Type B pancreatic cell (in vitro differentiated cells): ENCODE results near the gene TINAG. TPM values are rescaled to one million over a fixed set of nuclear protein-coding genes. Genes with fewer than 3 reads are reported as not detected.

Experiments used
- DNase-seq: peaks from one replicate; pipeline ENCODE4 v3.0.0; 2021; ENCODE audit warnings: mixed read lengths; ENCODE audit not compliant: unreplicated experiment; ENCODE audit errors: extremely low spot score
- H3K27ac Mint-ChIP-seq: 2 replicates; pipeline ENCODE4 v1.8.0; 2021; ENCODE audit warnings: mild to moderate bottlenecking, mixed read lengths
- H3K27me3 Mint-ChIP-seq: 2 replicates; pipeline ENCODE4 v1.8.0; 2021; ENCODE audit warnings: mixed read lengths
- H3K36me3 Mint-ChIP-seq: 2 replicates; pipeline ENCODE4 v1.8.0; 2021; ENCODE audit warnings: mixed read lengths
- H3K4me1 Mint-ChIP-seq: one replicate; pipeline ENCODE4 v1.8.0; 2021; ENCODE audit warnings: mixed read lengths; ENCODE audit not compliant: unreplicated experiment
- H3K4me3 Mint-ChIP-seq: 2 replicates; pipeline ENCODE4 v1.8.0; 2021; ENCODE audit warnings: mild to moderate bottlenecking, mixed read lengths
- H3K9me3 Mint-ChIP-seq: 2 replicates; pipeline ENCODE4 v1.8.0; 2021; ENCODE audit warnings: mixed read lengths
- total RNA-seq: library from RNA; stranded (reverse); gene quantifications from 2 replicates; pipeline ENCODE4 v1.2.1, GENCODE V29; 2021; ENCODE audit warnings: low replicate concordance
- TF ChIP-seq, protein P1 (sequence below): fragments of 200-600 bp; sonication (generic); conservative IDR thresholded peaks from 2 replicates; pipeline ENCODE4 v1.5.0; 2021; ENCODE audit warnings: antibody characterized with exemption, mild to moderate bottlenecking

Gene TINAG
- total RNA-seq, 1 donor from 2014 or later: not detected

DNA sequence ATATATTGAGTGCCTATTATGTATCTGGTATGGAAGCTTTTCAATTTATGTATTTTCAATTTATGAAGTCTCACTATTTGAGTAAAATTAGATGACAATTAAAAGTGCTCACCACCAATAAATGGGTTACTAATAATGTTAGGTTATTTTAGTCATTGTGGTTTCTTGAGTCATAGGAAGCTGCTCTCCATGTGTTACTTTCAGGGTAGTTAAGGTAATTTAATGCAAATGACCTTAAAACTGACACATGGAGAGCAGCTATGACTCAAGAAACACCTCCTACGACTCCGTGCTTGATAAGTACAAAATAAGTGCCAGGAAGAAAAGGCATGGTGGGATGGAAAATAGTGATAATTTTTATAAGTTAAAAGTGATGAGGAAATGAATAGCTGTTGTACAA, 16.5 kb upstream of the TINAG start:
- Mint-ChIP-seq H3K4me1 (no peaks in the 10 kb centered on the region), H3K27me3 (peaks cover 4% of the 10 kb centered on the region), H3K4me3 (no peak overlapping the region), H3K9me3 (no peaks in the 10 kb centered on the region), H3K27ac (no peak overlapping the region), H3K36me3 (no peaks in the 10 kb centered on the region)
- DNase-seq: no peak
- TF ChIP-seq, protein P1, sequence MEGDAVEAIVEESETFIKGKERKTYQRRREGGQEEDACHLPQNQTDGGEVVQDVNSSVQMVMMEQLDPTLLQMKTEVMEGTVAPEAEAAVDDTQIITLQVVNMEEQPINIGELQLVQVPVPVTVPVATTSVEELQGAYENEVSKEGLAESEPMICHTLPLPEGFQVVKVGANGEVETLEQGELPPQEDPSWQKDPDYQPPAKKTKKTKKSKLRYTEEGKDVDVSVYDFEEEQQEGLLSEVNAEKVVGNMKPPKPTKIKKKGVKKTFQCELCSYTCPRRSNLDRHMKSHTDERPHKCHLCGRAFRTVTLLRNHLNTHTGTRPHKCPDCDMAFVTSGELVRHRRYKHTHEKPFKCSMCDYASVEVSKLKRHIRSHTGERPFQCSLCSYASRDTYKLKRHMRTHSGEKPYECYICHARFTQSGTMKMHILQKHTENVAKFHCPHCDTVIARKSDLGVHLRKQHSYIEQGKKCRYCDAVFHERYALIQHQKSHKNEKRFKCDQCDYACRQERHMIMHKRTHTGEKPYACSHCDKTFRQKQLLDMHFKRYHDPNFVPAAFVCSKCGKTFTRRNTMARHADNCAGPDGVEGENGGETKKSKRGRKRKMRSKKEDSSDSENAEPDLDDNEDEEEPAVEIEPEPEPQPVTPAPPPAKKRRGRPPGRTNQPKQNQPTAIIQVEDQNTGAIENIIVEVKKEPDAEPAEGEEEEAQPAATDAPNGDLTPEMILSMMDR: no peak

- H3K36me3 Mint-ChIP-seq: no peaks in the 10 kb centered on the region
- H3K27me3 Mint-ChIP-seq: peaks cover 4% of the 10 kb centered on the region
- H3K4me3 Mint-ChIP-seq: no peak overlapping the region
- DNase-seq: no peak
- TF ChIP-seq, protein P1: no peak
- no peaks in the 10 kb centered on the region for H3K4me1 Mint-ChIP-seq
- H3K9me3 Mint-ChIP-seq: no peaks in the 10 kb centered on the region
- H3K27ac Mint-ChIP-seq: no peak overlapping the region
These were observed 13.2 kb upstream of the TINAG start for GRCh38 chr6:54294965-54295532.

DNA sequence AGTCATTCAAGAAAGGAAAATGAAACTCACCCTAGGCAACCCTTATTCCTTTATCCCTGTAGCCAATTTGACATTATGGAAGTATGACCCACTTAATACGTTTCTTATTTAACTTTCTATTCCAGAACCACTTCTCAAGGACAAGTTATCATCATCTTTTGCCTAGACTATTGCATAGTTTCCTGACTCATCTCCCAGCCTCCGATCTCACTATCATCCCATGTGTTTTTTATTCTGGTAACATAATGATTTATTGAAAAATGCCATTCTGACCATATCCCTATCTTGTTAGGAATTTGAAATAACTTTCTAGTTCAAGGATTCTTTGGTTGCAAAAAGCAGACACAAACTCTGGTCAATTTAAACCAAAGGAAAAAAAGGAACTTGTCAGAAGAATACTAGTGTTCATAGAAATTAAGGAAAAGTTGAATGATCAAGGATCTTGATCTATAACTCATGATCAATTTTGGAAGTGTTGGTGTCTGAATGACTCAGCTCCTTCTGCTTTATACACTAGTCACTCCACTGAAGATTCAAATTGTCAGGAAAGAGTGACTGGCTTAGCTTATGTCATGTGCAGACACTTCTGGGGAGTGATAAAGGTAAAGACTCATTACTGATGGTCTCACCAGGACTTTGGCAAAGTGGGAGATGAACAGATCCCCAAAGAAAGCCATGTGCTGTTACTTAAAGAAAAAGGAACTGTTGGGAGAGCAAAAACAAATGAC, 8.5 kb upstream of the TINAG start:
- H3K4me1 Mint-ChIP-seq: no peaks in the 10 kb centered on the region
- H3K27me3 Mint-ChIP-seq: no peaks in the 10 kb centered on the region
- TF ChIP-seq, protein P1: no peak
- no peaks in the 10 kb centered on the region for H3K36me3 Mint-ChIP-seq
- H3K27ac Mint-ChIP-seq: no peak overlapping the region
- no peak overlapping the region for H3K4me3 Mint-ChIP-seq
- no peak for DNase-seq
- no peaks in the 10 kb centered on the region for H3K9me3 Mint-ChIP-seq

DNA sequence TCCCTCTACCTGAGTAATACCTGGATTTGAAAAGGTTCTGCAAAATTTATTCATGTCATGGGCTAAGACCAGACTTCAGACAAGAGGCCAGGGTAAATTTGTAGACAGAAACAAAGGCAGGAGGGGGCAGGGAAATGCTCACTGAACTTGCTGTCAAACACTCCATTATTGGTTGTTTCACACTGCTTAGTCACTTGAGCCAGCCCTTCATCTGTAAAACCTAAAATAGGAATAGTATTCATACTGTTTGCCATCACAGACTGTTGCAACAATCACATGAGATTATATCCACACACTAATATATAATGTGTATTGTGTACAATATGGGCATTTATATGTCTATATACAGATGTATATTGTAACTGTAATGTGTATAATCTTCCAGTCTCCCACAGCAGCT, 6.5 kb upstream of the TINAG start:
- H3K4me1 Mint-ChIP-seq: no peaks in the 10 kb centered on the region
- H3K27ac Mint-ChIP-seq: no peak overlapping the region
- no peak overlapping the region for H3K4me3 Mint-ChIP-seq
- TF ChIP-seq, protein P1: no peak
- H3K9me3 Mint-ChIP-seq: no peaks in the 10 kb centered on the region
- H3K36me3 Mint-ChIP-seq: no peaks in the 10 kb centered on the region
- no peak for DNase-seq
- no peaks in the 10 kb centered on the region for H3K27me3 Mint-ChIP-seq

GRCh38 chr6:54307439-54307910, 766 bp upstream of the TINAG start:
- no peak for DNase-seq
- H3K36me3 Mint-ChIP-seq: no peaks in the 10 kb centered on the region
- H3K27ac Mint-ChIP-seq: no peak overlapping the region
- no peak overlapping the region for H3K4me3 Mint-ChIP-seq
- peaks cover 5% of the 10 kb centered on the region for H3K27me3 Mint-ChIP-seq
- TF ChIP-seq, protein P1: no peak
- no peaks in the 10 kb centered on the region for H3K9me3 Mint-ChIP-seq
- no peaks in the 10 kb centered on the region for H3K4me1 Mint-ChIP-seq
